GM23338 (cell line): ENCODE results near the gene DACT2. TPM values are rescaled to one million over a fixed set of nuclear protein-coding genes. Genes with fewer than 3 reads are reported as not detected.

Source experiments
- ATAC-seq: fragments of 200-7000 bp; cut with Tn5 transposase; 3 replicates; pipeline ENCODE4 v1.9.1; 2020
- DNase-seq: peaks from one replicate; pipeline ENCODE4 v3.0.0-alpha.2; 2015; ENCODE audit warnings: low spot score
- H2AFZ ChIP-seq: fragments of 200-600 bp; sonication (generic); 2 replicates; pipeline ENCODE4 v1.8.0; 2016; ENCODE audit warnings: antibody characterized with exemption, mild to moderate bottlenecking, moderate library complexity
- H3F3A ChIP-seq: fragments of 200-600 bp; sonication (generic); replicated peaks from 2 replicates; pipeline ENCODE4 v1.8.0; 2017; ENCODE audit warnings: antibody characterized with exemption, mixed run types, low read depth
- H3K27ac ChIP-seq: fragments of 200-600 bp; sonication (generic); 2 replicates; pipeline ENCODE4 v1.6.1; 2016; ENCODE audit warnings: low read depth
- H3K27me3 ChIP-seq: fragments of 200-600 bp; sonication (generic); 2 replicates; pipeline ENCODE4 v1.8.0; 2016; ENCODE audit warnings: mild to moderate bottlenecking, mixed run types, moderate library complexity; ENCODE audit not compliant: insufficient read depth
- H3K36me3 ChIP-seq: fragments of 200-600 bp; sonication (generic); 2 replicates; pipeline ENCODE4 v1.8.0; 2016; ENCODE audit warnings: mild to moderate bottlenecking; ENCODE audit not compliant: insufficient read depth
- H3K4me1 ChIP-seq: fragments of 200-600 bp; sonication (generic); 2 replicates; pipeline ENCODE4 v1.8.0; 2016; ENCODE audit warnings: mild to moderate bottlenecking, moderate library complexity; ENCODE audit not compliant: insufficient read depth
- H3K4me2 ChIP-seq: fragments of 200-600 bp; sonication (generic); 2 replicates; pipeline ENCODE4 v1.7.1; 2017; ENCODE audit warnings: mixed run types
- H3K4me3 ChIP-seq: fragments of 200-600 bp; sonication (generic); 2 replicates; pipeline ENCODE4 v1.6.1; 2016; ENCODE audit warnings: mixed run types
- H3K79me2 ChIP-seq: fragments of 200-600 bp; sonication (generic); replicated peaks from 2 replicates; pipeline ENCODE4 v1.8.0; 2017; ENCODE audit warnings: mild to moderate bottlenecking; ENCODE audit not compliant: insufficient read depth
- H3K9me2 ChIP-seq: fragments of 200-600 bp; sonication (generic); 2 replicates; pipeline ENCODE4 v1.8.0; 2017; ENCODE audit not compliant: insufficient read depth
- H4K20me1 ChIP-seq: fragments of 200-600 bp; sonication (generic); replicated peaks from 2 replicates; pipeline ENCODE4 v1.8.0; 2017; ENCODE audit warnings: mild to moderate bottlenecking; ENCODE audit not compliant: insufficient read depth
- H3K27ac Mint-ChIP-seq: 2 replicates; pipeline ENCODE4 v1.8.0; 2020; ENCODE audit warnings: inconsistent platforms, mild to moderate bottlenecking, moderate library complexity, mixed read lengths
- H3K27me3 Mint-ChIP-seq: 3 replicates; pipeline ENCODE4 v1.8.0; 2022; ENCODE audit warnings: low read depth, mild to moderate bottlenecking, moderate library complexity, mixed read lengths, inconsistent platforms; ENCODE audit not compliant: insufficient read depth, poor library complexity
- H3K36me3 Mint-ChIP-seq: 3 replicates; pipeline ENCODE4 v1.8.0; 2021; ENCODE audit warnings: low read depth, mild to moderate bottlenecking, inconsistent platforms, moderate library complexity, mixed read lengths
- H3K4me1 Mint-ChIP-seq: 3 replicates; pipeline ENCODE4 v1.8.0; 2020; ENCODE audit warnings: mild to moderate bottlenecking, inconsistent platforms, mixed read lengths
- H3K4me3 Mint-ChIP-seq: 3 replicates; pipeline ENCODE4 v1.8.0; 2021; ENCODE audit warnings: moderate library complexity, mild to moderate bottlenecking, inconsistent platforms, mixed read lengths
- H3K9me3 Mint-ChIP-seq: 3 replicates; pipeline ENCODE4 v1.8.0; 2020; ENCODE audit warnings: moderate library complexity, mild to moderate bottlenecking, inconsistent platforms, mixed read lengths
- CREB1 ChIP-seq: fragments of 250-450 bp; sonication (Bioruptor Pico); IDR thresholded peaks from 2 replicates; pipeline ENCODE4 v1.5.0; 2020; ENCODE audit warnings: low read depth, mild to moderate bottlenecking, moderate library complexity
- CTCF ChIP-seq, 2 experiments: fragments of 200-600 bp in 1 of 2; sonication (generic) in 1 of 2; conservative IDR thresholded peaks; 2 replicates each; pipeline versions ENCODE4 v1.5.1 to v1.6.1; 2016 to 2017; ENCODE audit warnings: antibody characterized with exemption in 2 of 2, low read depth in 2 of 2, mild to moderate bottlenecking in 2 of 2, moderate library complexity in 1 of 2
- EZH2 ChIP-seq: fragments of 200-600 bp; sonication (generic); IDR thresholded peaks from one replicate; pipeline ENCODE4 v1.8.0; 2017; ENCODE audit warnings: antibody characterized with exemption, mild to moderate bottlenecking, low read depth; ENCODE audit not compliant: unreplicated experiment
- EZH2phosphoT487 ChIP-seq: fragments of 200-600 bp; sonication (generic); IDR thresholded peaks from one replicate; pipeline ENCODE4 v1.8.1; 2018; ENCODE audit warnings: antibody characterized with exemption; ENCODE audit not compliant: unreplicated experiment
- JUNB ChIP-seq: IDR thresholded peaks from one replicate; pipeline ENCODE4 v1.6.1; 2016; ENCODE audit warnings: antibody characterized with exemption; ENCODE audit not compliant: unreplicated experiment
- NANOG ChIP-seq: IDR thresholded peaks from 2 replicates; pipeline ENCODE4 v1.6.1; 2016; ENCODE audit warnings: antibody characterized with exemption, borderline replicate concordance
- POLR2AphosphoS5 ChIP-seq: IDR thresholded peaks from 2 replicates; pipeline ENCODE4 v1.6.1; 2016; ENCODE audit warnings: antibody characterized with exemption, low read depth
- REST ChIP-seq: IDR thresholded peaks from one replicate; pipeline ENCODE4 v1.6.1; 2018; ENCODE audit warnings: antibody characterized with exemption; ENCODE audit not compliant: unreplicated experiment
- STAT1 ChIP-seq: IDR thresholded peaks from one replicate; pipeline ENCODE4 v1.6.1; 2016; ENCODE audit warnings: antibody characterized with exemption; ENCODE audit not compliant: unreplicated experiment
- ZNF114 ChIP-seq: fragments of 250-450 bp; sonication (Bioruptor Pico); IDR thresholded peaks from 2 replicates; pipeline ENCODE4 v1.5.0; 2020; ENCODE audit warnings: mild to moderate bottlenecking, moderate library complexity
- ZNF331 ChIP-seq: fragments of 250-450 bp; sonication (Bioruptor Pico); IDR thresholded peaks from 2 replicates; pipeline ENCODE4 v1.5.0; 2020; ENCODE audit warnings: low read depth, mild to moderate bottlenecking, moderate library complexity
- ZNF462 ChIP-seq: fragments of 250-450 bp; sonication (Bioruptor Pico); IDR thresholded peaks from 2 replicates; pipeline ENCODE4 v1.5.0; 2020; ENCODE audit warnings: mild to moderate bottlenecking, moderate library complexity
- polyA plus RNA-seq: library from polyadenylated mRNA; unstranded; fragments of >200 nt; fragmentation: Nextera tagmentation; extraction: Ambion mirVana; gene quantifications from 2 replicates; pipeline ENCODE4 v1.2.1, GENCODE V29; 2016
- total RNA-seq: library from RNA; depleted of rRNA; stranded (reverse); fragments of >200 nt; shearing (Covaris generic); gene quantifications from 2 replicates; pipeline ENCODE4 v1.2.3, GENCODE V29; 2014
- TF ChIP-seq, protein P1 (sequence below): IDR thresholded peaks from 2 replicates; pipeline ENCODE4 v1.6.1; 2016; ENCODE audit warnings: antibody characterized with exemption

The DACT2 gene
- total and polyA plus RNA-seq, 2 experiments from 2014 or later = 1.8 to 10.6 TPM

GRCh38 chr6:168268755-168269154, 50.8 kb downstream of the DACT2 start:
- H3K4me3 Mint-ChIP-seq = no peak overlapping the region
- Histone ChIP-seq H3K36me3 (no peaks in the 10 kb centered on the region), H4K20me1 (no peaks in the 10 kb centered on the region), H2AFZ (no peak overlapping the region), H3K4me3 (no peak overlapping the region), H3K9me2 (no peaks in the 10 kb centered on the region), H3K4me2 (no peak overlapping the region), H3K27ac (no peak overlapping the region), H3F3A (no peaks in the 10 kb centered on the region), H3K4me1 (0 out of 2 replicates have a peak, but pooled peaks cover 3% of the 10 kb centered on the region), H3K27me3 (no peaks in the 10 kb centered on the region), H3K79me2 (no peaks in the 10 kb centered on the region)
- TF ChIP-seq ZNF462 (CRISPR knock-in tag) (no peak), NANOG (no peak), CTCF (conservative IDR thresholded peaks at IDR 0.05; ENCODE audit: low read depth in 2 of 2) (no peak), ZNF331 (CRISPR knock-in tag) (no peak), ZNF114 (CRISPR knock-in tag) (no peak), CREB1 (no peak), EZH2 (no peak), STAT1 (no peak), POLR2AphosphoS5 (no peak), JUNB (no peak), EZH2phosphoT487 (no peak), REST (no peak)
- TF ChIP-seq, protein P1, sequence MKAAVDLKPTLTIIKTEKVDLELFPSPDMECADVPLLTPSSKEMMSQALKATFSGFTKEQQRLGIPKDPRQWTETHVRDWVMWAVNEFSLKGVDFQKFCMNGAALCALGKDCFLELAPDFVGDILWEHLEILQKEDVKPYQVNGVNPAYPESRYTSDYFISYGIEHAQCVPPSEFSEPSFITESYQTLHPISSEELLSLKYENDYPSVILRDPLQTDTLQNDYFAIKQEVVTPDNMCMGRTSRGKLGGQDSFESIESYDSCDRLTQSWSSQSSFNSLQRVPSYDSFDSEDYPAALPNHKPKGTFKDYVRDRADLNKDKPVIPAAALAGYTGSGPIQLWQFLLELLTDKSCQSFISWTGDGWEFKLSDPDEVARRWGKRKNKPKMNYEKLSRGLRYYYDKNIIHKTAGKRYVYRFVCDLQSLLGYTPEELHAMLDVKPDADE = no peak
- peaks cover 3% of the 10 kb centered on the region for H3K27me3 Mint-ChIP-seq
- DNase-seq (no peak), ATAC-seq (no peak)
- H3K9me3 Mint-ChIP-seq = no peaks in the 10 kb centered on the region
- peaks cover 20% of the 10 kb centered on the region for H3K4me1 Mint-ChIP-seq
- no peaks in the 10 kb centered on the region; the same call in 2 of the 3 replicates for H3K36me3 Mint-ChIP-seq
- H3K27ac Mint-ChIP-seq = no peak overlapping the region
